ENCODE data around the gene MAPK8IP3. TPM values are rescaled to one million over a fixed set of nuclear protein-coding genes. Genes with fewer than 3 reads are reported as not detected.

MAPK8IP3 gene
- total RNA-seq, 1 donor from 2014 or later: 44.9 TPM

GRCh38 chr16:1727651-1728624, 21.9 kb downstream of the MAPK8IP3 start:
- Histone ChIP-seq H3K9me3 (no peaks in the 10 kb centered on the region), H3K4me3 (no peak overlapping the region), H3K27ac (no peak overlapping the region), H3K27me3 (no peaks in the 10 kb centered on the region), H3K36me3 (peaks cover 0 to 49% of the 10 kb centered on the region in 2 donors), H3K4me1 (peaks cover 15% of the 10 kb centered on the region)
- intact Hi-C loops (cut with DNase I): no loop called here
- no peak for TF ChIP-seq CTCF (IDR thresholded peaks at IDR 0.05)
- TF ChIP-seq POLR2AphosphoS5 (IDR thresholded peaks at IDR 0.05; ENCODE audit: insufficient read depth in 1 of 2, low read depth in 1 of 2): no peak
- no peak for TF ChIP-seq POLR2A (IDR thresholded peaks at IDR 0.05)
- no peak for DNase-seq (ENCODE audit: extremely low spot score in 2 of 2)

- no peak for DNase-seq (ENCODE audit: extremely low spot score in 2 of 2)
- Histone ChIP-seq H3K36me3 (peaks cover 0 to 59% of the 10 kb centered on the region in 2 donors), H3K27me3 (no peaks in the 10 kb centered on the region), H3K9me3 (no peaks in the 10 kb centered on the region), H3K27ac (no peak overlapping the region), H3K4me1 (peaks cover 4% of the 10 kb centered on the region), H3K4me3 (no peak overlapping the region)
- TF ChIP-seq POLR2AphosphoS5 (IDR thresholded peaks at IDR 0.05; ENCODE audit: insufficient read depth in 1 of 2, low read depth in 1 of 2) (no peak), CTCF (IDR thresholded peaks at IDR 0.05) (no peak), POLR2A (IDR thresholded peaks at IDR 0.05) (no peak)
- intact Hi-C loops (cut with DNase I): no loop called here
Observed at GRCh38 chr16:1729026-1729425, 23.0 kb downstream of the MAPK8IP3 start.

GRCh38 chr16:1729445-1729844, 23.4 kb downstream of the MAPK8IP3 start:
- Histone ChIP-seq H3K4me1 (no peaks in the 10 kb centered on the region), H3K4me3 (no peak overlapping the region), H3K27me3 (no peaks in the 10 kb centered on the region), H3K36me3 (peaks cover 0 to 61% of the 10 kb centered on the region in 2 donors), H3K27ac (no peak overlapping the region), H3K9me3 (no peaks in the 10 kb centered on the region)
- intact Hi-C loops (cut with DNase I): no loop called here
- no peak for DNase-seq (ENCODE audit: extremely low spot score in 2 of 2)
- no peak for TF ChIP-seq CTCF (IDR thresholded peaks at IDR 0.05)
- no peak for TF ChIP-seq POLR2A (IDR thresholded peaks at IDR 0.05)
- no peak for TF ChIP-seq POLR2AphosphoS5 (IDR thresholded peaks at IDR 0.05; ENCODE audit: insufficient read depth in 1 of 2, low read depth in 1 of 2)

GRCh38 chr16:1731073-1731472, 25.1 kb downstream of the MAPK8IP3 start:
- Histone ChIP-seq H3K27me3 (no peaks in the 10 kb centered on the region), H3K4me1 (no peaks in the 10 kb centered on the region), H3K36me3 (peaks cover 0 to 58% of the 10 kb centered on the region in 2 donors), H3K9me3 (no peaks in the 10 kb centered on the region), H3K27ac (no peak overlapping the region), H3K4me3 (no peak overlapping the region)
- TF ChIP-seq CTCF (IDR thresholded peaks at IDR 0.05) (no peak), POLR2A (IDR thresholded peaks at IDR 0.05) (no peak), POLR2AphosphoS5 (IDR thresholded peaks at IDR 0.05; ENCODE audit: insufficient read depth in 1 of 2, low read depth in 1 of 2) (no peak)
- DNase-seq (ENCODE audit: extremely low spot score in 2 of 2): no peak
- intact Hi-C loops (cut with DNase I): no loop called here

- H3K4me3 ChIP-seq: no peak overlapping the region
- H3K27me3 ChIP-seq: no peaks in the 10 kb centered on the region
- H3K36me3 ChIP-seq: peaks cover 0 to 53% of the 10 kb centered on the region in 2 donors
- TF ChIP-seq CTCF (IDR thresholded peaks at IDR 0.05) (no peak), POLR2A (IDR thresholded peaks at IDR 0.05) (no peak), POLR2AphosphoS5 (IDR thresholded peaks at IDR 0.05; ENCODE audit: insufficient read depth in 1 of 2, low read depth in 1 of 2) (no peak)
- H3K4me1 ChIP-seq: no peaks in the 10 kb centered on the region
- no peak overlapping the region for H3K27ac ChIP-seq
- no peak for DNase-seq (ENCODE audit: extremely low spot score in 2 of 2)
- intact Hi-C loops (cut with DNase I): no loop called here
- no peaks in the 10 kb centered on the region for H3K9me3 ChIP-seq
Observed at GRCh38 chr16:1731603-1732002, 25.6 kb downstream of the MAPK8IP3 start.
